DOHH2 (cell line): ENCODE data around the gene UGT1A6.

ENCODE experiments used
- EZH2phosphoT487 ChIP-seq: fragments of 200-600 bp; sonication (generic); IDR thresholded peaks from 2 replicates; pipeline ENCODE4 v1.6.1; 2017; ENCODE audit warnings: borderline replicate concordance, mild to moderate bottlenecking, antibody characterized with exemption, low read length, moderate library complexity, mixed read lengths
- TF ChIP-seq, protein P1 (sequence below): fragments of 200-600 bp; sonication (generic); IDR thresholded peaks from one replicate; pipeline ENCODE4 v1.5.1; 2014; ENCODE audit warnings: antibody characterized with exemption, mild to moderate bottlenecking, low read depth, low read length; ENCODE audit not compliant: poor library complexity, severe bottlenecking

DNA sequence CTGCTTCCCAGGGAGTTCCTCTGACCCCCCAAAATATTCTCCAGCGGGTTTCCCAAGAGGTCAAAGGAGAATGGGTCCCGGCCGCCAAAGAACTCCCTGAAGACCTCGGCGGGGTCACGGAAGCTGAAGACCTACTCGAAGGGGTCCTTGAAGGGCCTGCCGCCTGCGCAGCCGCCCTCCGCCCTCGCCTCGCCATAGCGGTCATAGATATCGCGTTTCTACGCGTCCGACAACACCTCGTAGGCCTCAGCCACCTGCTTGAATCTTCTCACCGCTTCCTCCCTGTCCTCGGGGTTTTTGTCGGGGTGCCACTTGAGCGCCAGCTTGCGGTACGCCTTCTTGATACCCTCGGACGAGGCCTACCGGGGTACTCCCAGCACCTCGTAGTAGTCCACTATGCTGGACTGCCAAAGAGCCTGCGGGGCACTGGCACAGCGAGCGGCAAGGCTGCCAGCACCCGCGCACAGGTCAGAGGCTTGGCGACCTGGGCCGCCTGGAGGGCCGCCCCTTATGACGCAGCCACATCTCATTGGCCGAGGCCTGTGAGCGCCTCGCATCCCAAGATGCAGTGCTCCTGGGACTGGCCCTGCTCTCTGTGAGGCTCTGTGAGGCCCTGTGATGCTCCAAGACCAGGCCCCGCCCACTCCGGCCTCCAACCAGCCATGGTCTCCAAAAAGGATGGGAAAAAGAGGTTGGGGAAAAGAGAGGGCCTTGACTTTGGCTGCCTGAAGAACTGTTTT is 62.4 kb downstream of the UGT1A6 start:
- TF ChIP-seq, protein P1, sequence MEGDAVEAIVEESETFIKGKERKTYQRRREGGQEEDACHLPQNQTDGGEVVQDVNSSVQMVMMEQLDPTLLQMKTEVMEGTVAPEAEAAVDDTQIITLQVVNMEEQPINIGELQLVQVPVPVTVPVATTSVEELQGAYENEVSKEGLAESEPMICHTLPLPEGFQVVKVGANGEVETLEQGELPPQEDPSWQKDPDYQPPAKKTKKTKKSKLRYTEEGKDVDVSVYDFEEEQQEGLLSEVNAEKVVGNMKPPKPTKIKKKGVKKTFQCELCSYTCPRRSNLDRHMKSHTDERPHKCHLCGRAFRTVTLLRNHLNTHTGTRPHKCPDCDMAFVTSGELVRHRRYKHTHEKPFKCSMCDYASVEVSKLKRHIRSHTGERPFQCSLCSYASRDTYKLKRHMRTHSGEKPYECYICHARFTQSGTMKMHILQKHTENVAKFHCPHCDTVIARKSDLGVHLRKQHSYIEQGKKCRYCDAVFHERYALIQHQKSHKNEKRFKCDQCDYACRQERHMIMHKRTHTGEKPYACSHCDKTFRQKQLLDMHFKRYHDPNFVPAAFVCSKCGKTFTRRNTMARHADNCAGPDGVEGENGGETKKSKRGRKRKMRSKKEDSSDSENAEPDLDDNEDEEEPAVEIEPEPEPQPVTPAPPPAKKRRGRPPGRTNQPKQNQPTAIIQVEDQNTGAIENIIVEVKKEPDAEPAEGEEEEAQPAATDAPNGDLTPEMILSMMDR: no peak
- TF ChIP-seq EZH2phosphoT487: no peak
